PFSK-1 (cell line): ENCODE measurements around the gene FAM216B.

Experiments
- FOXP2 ChIP-seq: optimal IDR thresholded peaks from 2 replicates; pipeline ENCODE3; 2011; ENCODE audit warnings: borderline replicate concordance, control low read depth, inconsistent platforms; ENCODE audit not compliant: insufficient read depth; ENCODE audit errors: extremely low read length, extremely low read depth
- POLR2AphosphoS5 ChIP-seq: IDR thresholded peaks from 2 replicates; pipeline ENCODE4 v1.6.1; 2012; ENCODE audit warnings: low read depth, mild to moderate bottlenecking, control low read depth, low read length, moderate library complexity
- REST ChIP-seq, 2 experiments: IDR thresholded peaks; 2 replicates each; pipeline versions ENCODE4 v1.6.1 to v1.8.0; 2011 to 2012; ENCODE audit warnings: low read depth in 2 of 2, low read length in 2 of 2, control low read depth in 1 of 2, inconsistent platforms in 1 of 2, mild to moderate bottlenecking in 1 of 2, moderate library complexity in 1 of 2; ENCODE audit not compliant: insufficient read depth in 1 of 2
- SIN3A ChIP-seq: IDR thresholded peaks from 2 replicates; pipeline ENCODE4 v1.6.1; 2012; ENCODE audit warnings: mild to moderate bottlenecking, low read length, moderate library complexity, borderline replicate concordance; ENCODE audit not compliant: insufficient read depth
- TAF1 ChIP-seq: IDR thresholded peaks from 2 replicates; pipeline ENCODE4 v1.6.1; 2012; ENCODE audit warnings: low read length, control low read depth, borderline replicate concordance; ENCODE audit not compliant: insufficient read depth

FAM216B gene

GRCh38 chr13:42798118-42798517, 16.7 kb downstream of the FAM216B start:
- TF ChIP-seq POLR2AphosphoS5, result no peak

- TF ChIP-seq POLR2AphosphoS5, result no peak
These were observed 18.8 kb downstream of the FAM216B start for GRCh38 chr13:42800109-42800643.

- TF ChIP-seq REST (IDR thresholded peaks at IDR 0.05; ENCODE audit: insufficient read depth in 1 of 2, low read depth in 2 of 2, low read length in 2 of 2), result no peak
- no peak for TF ChIP-seq TAF1
- TF ChIP-seq SIN3A, result no peak
- no peak for TF ChIP-seq FOXP2
- no peak for TF ChIP-seq POLR2AphosphoS5
These were observed 22.3 kb downstream of the FAM216B start for GRCh38 chr13:42803563-42804204.

- no peak for TF ChIP-seq TAF1
- TF ChIP-seq POLR2AphosphoS5, result no peak
- no peak for TF ChIP-seq REST (IDR thresholded peaks at IDR 0.05; ENCODE audit: insufficient read depth in 1 of 2, low read depth in 2 of 2, low read length in 2 of 2)
- no peak for TF ChIP-seq FOXP2
- no peak for TF ChIP-seq SIN3A
These were observed 23.0 kb downstream of the FAM216B start for GRCh38 chr13:42804244-42804874.

- no peak for TF ChIP-seq POLR2AphosphoS5
- TF ChIP-seq FOXP2, result no peak
- TF ChIP-seq REST (IDR thresholded peaks at IDR 0.05; ENCODE audit: insufficient read depth in 1 of 2, low read depth in 2 of 2, low read length in 2 of 2), result no peak
- TF ChIP-seq SIN3A, result no peak
- no peak for TF ChIP-seq TAF1
These were observed 25.9 kb downstream of the FAM216B start for GRCh38 chr13:42807241-42807640.

- no peak for TF ChIP-seq SIN3A
- no peak for TF ChIP-seq TAF1
- no peak for TF ChIP-seq REST (IDR thresholded peaks at IDR 0.05; ENCODE audit: insufficient read depth in 1 of 2, low read depth in 2 of 2, low read length in 2 of 2)
- no peak for TF ChIP-seq FOXP2
- no peak for TF ChIP-seq POLR2AphosphoS5
These were observed 26.5 kb downstream of the FAM216B start for GRCh38 chr13:42807866-42808265.
